Stimulated activated naive CD8-positive, alpha-beta T cell treated with anti-CD3 and anti-CD28 coated beads, Interleukin-15, Interleukin-2, amounts not matched to agents 100 ng/mL and 50 ng/mL, for 24 hours (primary cell): Measurements from ENCODE around the gene CSN2.

Source experiments
- H3K27ac Mint-ChIP-seq: one replicate; pipeline ENCODE4 v1.8.0; 2021; ENCODE audit warnings: mild to moderate bottlenecking, mixed read lengths
- H3K27me3 Mint-ChIP-seq: one replicate; pipeline ENCODE4 v1.8.0; 2021; ENCODE audit warnings: mixed read lengths
- H3K36me3 Mint-ChIP-seq: one replicate; pipeline ENCODE4 v1.8.0; 2021; ENCODE audit warnings: low read depth, mixed read lengths
- H3K4me1 Mint-ChIP-seq: one replicate; pipeline ENCODE4 v1.8.0; 2021; ENCODE audit warnings: low read depth, mixed read lengths
- H3K4me3 Mint-ChIP-seq: one replicate; pipeline ENCODE4 v1.8.0; 2021; ENCODE audit warnings: mild to moderate bottlenecking, mixed read lengths
- H3K9me3 Mint-ChIP-seq: one replicate; pipeline ENCODE4 v1.8.0; 2021; ENCODE audit warnings: mixed read lengths

CSN2 gene, protein sequence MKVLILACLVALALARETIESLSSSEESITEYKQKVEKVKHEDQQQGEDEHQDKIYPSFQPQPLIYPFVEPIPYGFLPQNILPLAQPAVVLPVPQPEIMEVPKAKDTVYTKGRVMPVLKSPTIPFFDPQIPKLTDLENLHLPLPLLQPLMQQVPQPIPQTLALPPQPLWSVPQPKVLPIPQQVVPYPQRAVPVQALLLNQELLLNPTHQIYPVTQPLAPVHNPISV

DNA sequence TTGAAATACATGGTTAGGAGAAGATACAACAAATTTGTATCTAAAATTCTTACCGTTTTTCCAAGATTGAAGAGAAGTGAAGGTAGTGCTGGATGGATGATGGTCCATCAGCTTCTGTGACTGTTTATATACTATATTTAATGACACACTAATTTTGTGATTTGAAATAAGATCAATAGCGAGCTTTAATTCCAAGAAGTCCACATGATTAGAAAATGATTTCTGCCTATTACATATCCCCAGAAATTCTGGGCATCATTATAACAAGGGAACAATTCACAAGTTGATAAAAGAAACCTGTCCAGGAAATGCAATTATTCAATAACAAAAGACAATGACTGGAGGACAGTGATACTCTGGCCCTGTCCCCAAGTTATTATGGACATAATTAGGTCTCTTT lies at the start of gene CSN2:
Gene CSN2, minus strand, starts transcription at position 101 of the 400 bp plus-strand sequence. CDS start 4,733 bp downstream, outside the sequence.
- no peak within 1 kb of the TSS for H3K4me3 Mint-ChIP-seq
- no peaks in the 10 kb centered on the region for H3K36me3 Mint-ChIP-seq
- H3K9me3 Mint-ChIP-seq, result peaks cover 4% of the 10 kb centered on the region
- H3K27me3 Mint-ChIP-seq, result no peaks in the 10 kb centered on the region
- H3K4me1 Mint-ChIP-seq, result no peaks in the 10 kb centered on the region
- H3K27ac Mint-ChIP-seq, result no peak within 1 kb of the TSS

DNA sequence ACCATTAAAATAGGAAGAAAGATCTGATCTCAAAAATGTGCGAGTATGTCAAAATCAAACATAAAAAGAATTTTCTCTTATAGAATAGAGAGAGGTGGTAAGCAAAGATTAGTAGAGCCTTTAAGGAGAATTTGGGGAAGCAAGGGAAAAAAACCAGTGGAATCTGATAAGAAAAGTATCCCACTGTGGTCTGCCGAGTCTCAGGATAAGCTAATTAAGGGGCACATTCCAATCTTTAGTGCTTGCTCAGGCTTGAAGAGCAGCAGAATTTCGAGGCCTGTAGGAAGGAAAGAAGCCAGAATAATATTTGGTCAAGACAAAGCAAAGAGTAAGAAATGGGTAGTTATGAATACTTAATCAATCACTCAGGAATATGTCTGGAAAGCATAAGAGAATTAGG lies 43.2 kb upstream of the CSN2 start:
- Mint-ChIP-seq H3K36me3 (no peaks in the 10 kb centered on the region), H3K27me3 (no peaks in the 10 kb centered on the region), H3K4me1 (no peaks in the 10 kb centered on the region), H3K9me3 (no peaks in the 10 kb centered on the region), H3K4me3 (no peak overlapping the region), H3K27ac (no peak overlapping the region)

DNA sequence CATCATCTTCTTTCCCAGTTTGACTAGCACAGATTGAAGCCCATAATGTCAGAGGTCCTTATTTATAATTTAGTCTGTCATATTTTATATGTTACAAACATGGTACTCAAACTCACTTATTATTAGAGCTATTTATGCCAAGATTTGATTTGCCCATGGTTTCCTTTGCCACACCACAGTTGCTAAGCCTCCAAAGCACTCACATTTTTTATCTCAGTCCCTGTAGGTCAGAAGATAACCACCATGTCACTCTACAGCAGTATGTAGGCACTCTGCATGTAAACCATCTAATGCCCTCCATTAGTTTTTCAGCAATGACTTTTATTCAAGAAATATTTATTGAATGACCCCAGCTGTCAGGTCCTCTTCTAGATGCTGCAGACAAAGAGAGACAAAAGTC lies 37.0 kb upstream of the CSN2 start:
- Mint-ChIP-seq H3K27ac (no peak overlapping the region), H3K36me3 (no peaks in the 10 kb centered on the region), H3K27me3 (no peaks in the 10 kb centered on the region), H3K4me3 (no peak overlapping the region), H3K9me3 (no peaks in the 10 kb centered on the region), H3K4me1 (no peaks in the 10 kb centered on the region)

DNA sequence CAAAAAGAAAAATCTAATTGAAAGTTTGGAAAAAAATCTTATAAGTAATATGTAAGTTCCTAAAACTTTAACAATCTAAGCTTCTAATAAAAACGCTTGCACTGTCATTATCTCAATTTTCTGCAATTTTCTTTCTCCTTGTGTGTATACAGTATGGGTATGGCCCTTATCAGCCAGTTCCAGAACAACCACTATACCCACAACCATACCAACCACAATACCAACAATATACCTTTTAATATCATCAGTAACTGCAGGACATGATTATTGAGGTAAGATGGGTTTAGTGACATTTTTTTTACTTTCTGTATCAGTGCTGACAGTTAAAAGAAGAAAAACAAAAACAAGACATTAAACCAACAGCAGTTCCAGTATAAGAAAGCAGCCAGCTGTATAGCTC lies 35.2 kb upstream of the CSN2 start:
- Mint-ChIP-seq H3K27me3 (no peaks in the 10 kb centered on the region), H3K9me3 (no peaks in the 10 kb centered on the region), H3K4me1 (no peaks in the 10 kb centered on the region), H3K4me3 (no peak overlapping the region), H3K27ac (no peak overlapping the region), H3K36me3 (no peaks in the 10 kb centered on the region)

DNA sequence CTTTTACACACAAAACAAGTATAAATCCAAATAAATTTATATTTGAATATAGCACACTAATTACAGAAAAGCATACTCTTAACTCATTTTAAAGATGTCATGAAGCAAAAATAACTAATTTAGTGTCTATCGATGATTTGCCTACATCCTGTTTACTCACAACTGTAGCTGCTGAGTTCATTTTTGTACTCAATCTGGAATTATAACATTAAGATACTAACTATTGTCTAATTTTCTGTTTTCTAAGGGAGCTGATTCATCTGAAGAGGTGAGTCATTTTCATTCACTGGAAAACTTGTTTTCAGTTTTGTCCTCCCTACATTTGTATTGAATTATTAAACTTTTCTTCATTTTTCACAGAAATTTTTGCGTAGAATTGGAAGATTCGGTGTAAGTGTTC lies 33.9 kb upstream of the CSN2 start:
- no peaks in the 10 kb centered on the region for H3K9me3 Mint-ChIP-seq
- no peaks in the 10 kb centered on the region for H3K27me3 Mint-ChIP-seq
- no peak overlapping the region for H3K4me3 Mint-ChIP-seq
- no peak overlapping the region for H3K27ac Mint-ChIP-seq
- no peaks in the 10 kb centered on the region for H3K4me1 Mint-ChIP-seq
- no peaks in the 10 kb centered on the region for H3K36me3 Mint-ChIP-seq

DNA sequence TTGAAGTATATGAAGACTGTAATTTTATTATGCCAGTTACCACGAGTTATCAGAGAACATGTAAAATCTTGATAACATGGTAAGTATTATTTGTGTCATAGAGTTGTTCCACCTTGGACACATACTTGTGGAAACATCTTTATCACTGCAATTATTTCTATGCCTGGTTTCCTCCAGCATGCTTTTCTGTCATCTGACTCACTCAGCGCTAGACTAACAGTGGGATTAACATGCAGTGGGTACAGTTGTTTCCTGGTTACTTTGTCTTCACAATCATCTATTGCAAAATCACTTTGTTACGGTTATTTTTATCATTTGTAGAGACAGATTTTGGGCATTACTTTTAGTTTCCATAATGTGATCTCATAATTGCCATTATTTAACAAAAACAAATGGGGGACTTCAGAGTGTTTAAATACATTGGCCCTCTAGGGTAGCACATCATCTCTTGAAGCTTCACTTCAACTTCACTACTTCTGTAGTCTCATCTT lies 30.0 kb upstream of the CSN2 start, which contains the start of gene STATH:
Gene STATH, plus strand, starts transcription at position 441 of the 491 bp plus-strand sequence. CDS start 2,472 bp downstream, outside the sequence.
- Mint-ChIP-seq H3K27ac (no peak within 1 kb of the TSS), H3K4me3 (no peak within 1 kb of the TSS), H3K36me3 (no peaks in the 10 kb centered on the region), H3K9me3 (peaks cover 3% of the 10 kb centered on the region), H3K4me1 (no peaks in the 10 kb centered on the region), H3K27me3 (no peaks in the 10 kb centered on the region)

DNA sequence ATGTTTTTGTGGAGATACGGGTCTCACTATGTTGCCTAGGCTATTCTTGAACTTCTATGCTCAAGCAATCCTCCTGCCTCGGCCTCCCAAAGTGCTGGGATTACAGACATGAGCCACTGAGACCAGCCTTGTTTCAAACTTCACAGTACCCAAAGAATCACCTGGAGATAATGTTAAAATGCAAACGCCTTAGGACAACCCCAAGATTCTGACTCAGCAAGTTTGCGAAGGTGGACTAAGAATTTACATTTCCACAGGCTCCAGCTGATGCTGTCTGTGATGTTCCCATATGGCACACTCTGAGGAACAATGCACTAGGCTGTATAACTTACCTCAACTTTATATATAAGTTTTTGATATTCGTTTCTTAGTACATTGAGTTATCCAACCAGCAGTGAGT lies 29.3 kb upstream of the CSN2 start:
- H3K4me3 Mint-ChIP-seq, result no peak overlapping the region

DNA sequence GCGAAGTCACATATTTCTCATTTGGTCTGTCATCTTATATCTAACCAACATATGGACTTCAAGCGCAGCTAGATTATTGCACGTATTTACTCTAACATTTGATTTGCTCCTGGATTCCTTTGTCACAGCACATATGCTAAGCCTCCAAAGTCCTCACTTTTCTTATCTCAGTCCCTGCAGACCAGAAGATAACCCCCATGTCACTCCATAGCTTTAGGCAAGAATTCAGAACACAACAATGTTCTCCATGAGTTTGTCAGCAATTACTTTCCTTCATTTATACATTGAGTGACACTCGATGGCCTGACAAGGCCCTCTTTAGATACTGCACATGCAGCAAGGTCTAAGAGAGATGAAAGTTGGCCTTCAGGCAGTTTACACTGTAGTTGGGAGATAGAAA lies 25.5 kb upstream of the CSN2 start:
- Mint-ChIP-seq H3K27ac (no peak overlapping the region), H3K9me3 (peaks cover 3% of the 10 kb centered on the region), H3K4me1 (no peaks in the 10 kb centered on the region), H3K36me3 (no peaks in the 10 kb centered on the region), H3K4me3 (no peak overlapping the region), H3K27me3 (no peaks in the 10 kb centered on the region)

More for the DNA sequence above, 29.3 kb upstream of the CSN2 start:
- H3K9me3 Mint-ChIP-seq, result peaks cover 3% of the 10 kb centered on the region
- no peaks in the 10 kb centered on the region for H3K36me3 Mint-ChIP-seq
- H3K27me3 Mint-ChIP-seq, result no peaks in the 10 kb centered on the region
- no peak overlapping the region for H3K27ac Mint-ChIP-seq
- H3K4me1 Mint-ChIP-seq, result no peaks in the 10 kb centered on the region

DNA sequence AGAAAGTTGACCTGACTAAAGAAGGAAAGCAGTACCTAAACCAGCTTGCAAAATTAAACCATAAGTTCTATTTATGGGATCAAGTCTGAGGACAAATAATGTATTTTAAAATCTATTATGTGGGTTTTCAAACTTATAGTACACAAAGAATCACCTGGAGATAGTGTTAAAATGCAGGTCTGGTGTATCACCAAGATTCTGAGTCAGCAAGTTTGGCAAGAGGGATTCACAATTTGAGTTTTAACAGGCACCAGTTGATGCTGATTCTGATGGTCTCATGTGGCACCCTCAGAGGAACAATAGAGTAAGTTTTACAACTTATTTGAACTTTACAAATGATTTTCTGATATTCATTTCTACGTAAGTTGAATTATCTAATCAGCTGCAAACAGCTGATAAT lies 21.1 kb upstream of the CSN2 start:
- H3K4me3 Mint-ChIP-seq, result no peak overlapping the region
- H3K9me3 Mint-ChIP-seq, result no peaks in the 10 kb centered on the region
- no peak overlapping the region for H3K27ac Mint-ChIP-seq
- H3K36me3 Mint-ChIP-seq, result no peaks in the 10 kb centered on the region
- H3K27me3 Mint-ChIP-seq, result no peaks in the 10 kb centered on the region
- H3K4me1 Mint-ChIP-seq, result no peaks in the 10 kb centered on the region

DNA sequence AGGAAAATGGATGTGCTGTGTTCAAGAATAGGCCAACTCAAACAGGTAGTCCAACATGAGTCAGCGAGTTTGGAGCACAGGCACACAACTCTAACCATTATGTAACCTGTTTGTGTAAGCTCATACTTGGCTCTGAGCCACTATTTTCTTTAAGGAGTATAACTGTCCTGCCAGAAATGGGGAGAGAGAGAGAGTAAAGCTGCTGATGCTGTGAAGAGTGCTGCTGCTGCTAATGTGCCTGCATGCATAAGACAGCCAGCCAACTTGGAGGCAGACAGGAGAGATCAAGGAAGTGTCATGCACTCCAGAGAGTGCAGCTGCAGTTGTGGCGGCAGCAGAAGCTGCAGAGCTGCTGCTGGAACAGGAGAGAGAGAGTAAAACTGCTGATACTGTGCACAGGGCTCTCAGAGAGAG lies 18.5 kb upstream of the CSN2 start:
- H3K4me1 Mint-ChIP-seq, result no peaks in the 10 kb centered on the region
- H3K4me3 Mint-ChIP-seq, result no peak overlapping the region
- no peaks in the 10 kb centered on the region for H3K27me3 Mint-ChIP-seq
- no peak overlapping the region for H3K27ac Mint-ChIP-seq
- no peaks in the 10 kb centered on the region for H3K36me3 Mint-ChIP-seq
- no peaks in the 10 kb centered on the region for H3K9me3 Mint-ChIP-seq

DNA sequence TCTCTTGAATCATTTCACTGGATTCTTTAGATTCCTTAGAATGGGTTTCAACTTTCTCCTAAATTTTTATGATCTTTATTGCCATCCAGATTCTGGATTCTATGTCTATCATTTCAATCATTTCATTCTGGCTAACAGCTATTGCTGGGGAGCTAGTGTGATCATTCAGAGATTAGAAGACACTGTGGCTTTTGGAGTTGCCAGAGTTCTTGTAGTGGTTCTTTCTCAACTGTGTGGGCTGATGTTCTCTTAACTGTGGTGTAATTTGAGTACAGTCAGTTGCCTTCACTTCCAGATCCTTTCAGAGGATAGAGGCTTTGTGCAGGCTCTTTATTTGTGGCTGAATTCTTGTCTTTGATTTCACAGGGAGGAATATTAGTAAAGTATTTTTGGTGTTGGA lies 12.1 kb upstream of the CSN2 start:
- no peaks in the 10 kb centered on the region for H3K9me3 Mint-ChIP-seq
- no peaks in the 10 kb centered on the region for H3K36me3 Mint-ChIP-seq
- no peak overlapping the region for H3K4me3 Mint-ChIP-seq
- no peaks in the 10 kb centered on the region for H3K4me1 Mint-ChIP-seq
- no peak overlapping the region for H3K27ac Mint-ChIP-seq
- no peaks in the 10 kb centered on the region for H3K27me3 Mint-ChIP-seq

DNA sequence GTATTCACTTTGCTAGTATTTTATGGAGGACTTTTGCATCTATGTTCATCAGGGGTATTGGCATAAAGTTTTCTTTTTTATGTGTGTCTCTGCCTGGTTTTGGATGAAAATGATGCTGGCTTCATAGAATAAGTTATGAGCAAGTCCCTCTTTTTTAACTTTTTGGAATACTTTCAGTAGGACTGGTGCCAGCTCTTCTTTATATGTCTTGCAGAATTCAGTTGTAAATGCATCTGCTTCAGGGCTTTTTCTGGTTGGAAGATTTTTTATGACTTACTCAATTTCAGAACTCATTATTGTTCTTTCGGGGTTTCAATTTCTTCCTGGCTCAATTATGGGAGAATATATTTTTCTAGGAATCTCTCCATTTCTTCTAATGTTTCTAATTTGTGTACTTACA lies 9.1 kb upstream of the CSN2 start:
- Mint-ChIP-seq H3K4me1 (no peaks in the 10 kb centered on the region), H3K9me3 (no peaks in the 10 kb centered on the region), H3K27me3 (no peaks in the 10 kb centered on the region)

DNA sequence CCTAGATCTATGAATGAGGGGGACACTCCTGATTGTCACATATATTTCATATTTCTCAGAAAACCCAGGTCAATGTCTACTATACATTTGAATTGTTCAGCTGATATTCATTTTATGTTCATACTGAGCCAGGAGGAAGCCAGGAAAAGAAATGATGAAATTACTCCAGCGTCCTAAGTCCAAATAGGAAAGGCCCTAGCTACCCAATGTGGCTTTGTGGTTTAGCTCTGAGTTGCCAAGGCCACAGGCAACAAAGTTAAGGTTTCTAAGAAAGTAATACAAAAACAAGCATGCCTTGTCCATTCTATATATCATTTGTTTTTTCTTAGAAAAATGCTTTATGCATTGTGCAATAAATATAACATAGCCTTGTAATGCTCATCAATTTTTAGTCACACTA lies 4.5 kb upstream of the CSN2 start:
- Mint-ChIP-seq H3K9me3 (no peaks in the 10 kb centered on the region), H3K36me3 (no peaks in the 10 kb centered on the region), H3K4me3 (no peak overlapping the region), H3K27me3 (no peaks in the 10 kb centered on the region), H3K27ac (no peak overlapping the region), H3K4me1 (no peaks in the 10 kb centered on the region)

More for the DNA sequence above, 9.1 kb upstream of the CSN2 start:
- H3K36me3 Mint-ChIP-seq, result no peaks in the 10 kb centered on the region
- no peak overlapping the region for H3K4me3 Mint-ChIP-seq
- H3K27ac Mint-ChIP-seq, result no peak overlapping the region

DNA sequence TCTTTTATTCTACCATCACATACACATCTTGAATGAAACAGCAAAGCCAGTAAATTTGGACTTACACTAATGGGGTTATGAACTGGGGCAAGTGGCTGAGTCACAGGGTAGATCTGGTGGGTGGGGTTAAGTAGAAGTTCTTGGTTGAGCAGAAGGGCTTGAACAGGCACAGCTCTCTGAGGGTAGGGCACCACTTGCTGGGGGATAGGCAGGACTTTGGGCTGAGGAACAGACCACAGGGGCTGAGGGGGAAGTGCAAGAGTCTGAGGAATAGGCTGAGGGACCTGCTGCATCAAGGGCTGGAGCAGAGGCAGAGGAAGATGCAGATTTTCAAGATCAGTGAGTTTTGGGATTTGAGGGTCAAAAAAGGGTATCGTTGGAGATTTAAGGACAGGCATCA lies 8.3 kb downstream of the CSN2 start:
- H3K4me3 Mint-ChIP-seq, result no peak overlapping the region
- no peaks in the 10 kb centered on the region for H3K4me1 Mint-ChIP-seq
- no peaks in the 10 kb centered on the region for H3K9me3 Mint-ChIP-seq
- H3K36me3 Mint-ChIP-seq, result no peaks in the 10 kb centered on the region
- no peaks in the 10 kb centered on the region for H3K27me3 Mint-ChIP-seq
- H3K27ac Mint-ChIP-seq, result no peak overlapping the region

DNA sequence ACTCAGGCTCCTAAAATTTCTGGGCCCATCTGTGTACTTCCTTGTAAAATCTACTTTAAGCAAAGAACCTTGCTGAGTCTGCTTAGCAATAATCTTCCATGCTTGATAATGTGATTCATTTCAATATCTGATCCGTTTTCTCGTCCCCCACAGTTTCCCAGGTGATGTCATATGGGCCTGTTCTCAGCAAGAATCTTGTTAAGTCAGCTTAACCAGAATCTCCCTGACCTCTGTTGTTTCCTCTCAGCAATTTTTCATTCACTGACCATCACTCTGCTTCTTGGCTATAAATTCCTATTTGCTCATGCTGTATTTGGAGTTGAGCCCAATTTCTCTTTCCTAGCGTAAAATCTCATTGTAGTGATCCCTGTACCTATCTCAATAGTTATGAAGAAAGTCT lies 13.9 kb downstream of the CSN2 start:
- Mint-ChIP-seq H3K36me3 (no peaks in the 10 kb centered on the region), H3K4me3 (no peak overlapping the region), H3K27ac (no peak overlapping the region), H3K27me3 (peaks cover 3% of the 10 kb centered on the region), H3K9me3 (peaks cover 3% of the 10 kb centered on the region), H3K4me1 (no peaks in the 10 kb centered on the region)

DNA sequence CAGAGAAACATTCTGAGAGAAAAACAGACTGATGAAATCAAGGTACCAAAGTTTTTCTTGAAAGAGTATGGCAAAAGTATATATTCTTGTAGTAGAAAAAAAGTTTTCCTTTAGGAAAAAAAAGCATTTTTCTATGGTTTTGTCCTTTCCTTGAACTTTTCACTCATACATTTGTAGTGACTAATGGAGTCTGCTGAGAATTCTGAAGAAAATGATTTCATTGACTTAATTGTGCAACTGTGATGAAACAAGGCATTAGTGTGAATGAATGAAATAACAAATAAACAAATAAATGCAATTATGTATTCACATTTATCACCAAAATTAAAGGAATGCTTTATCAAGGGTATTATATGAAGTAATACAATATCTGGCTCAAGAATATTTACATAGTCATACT lies 29.0 kb downstream of the CSN2 start:
- Mint-ChIP-seq H3K4me3 (no peak overlapping the region), H3K27ac (no peak overlapping the region), H3K9me3 (no peaks in the 10 kb centered on the region), H3K36me3 (no peaks in the 10 kb centered on the region), H3K4me1 (no peaks in the 10 kb centered on the region), H3K27me3 (no peaks in the 10 kb centered on the region)
